Retina (tissue), 1 donor: ENCODE measurements around the gene TDP2.
"Not testable (repeated sequence)": the region's sequence is repeated elsewhere in the genome, so short reads cannot be mapped to it uniquely, and the experiment has no call there.

Experiments used
- DNase-seq: peaks from one replicate; pipeline ENCODE4 v3.0.0-alpha.2; 2016

Gene TDP2

DNA sequence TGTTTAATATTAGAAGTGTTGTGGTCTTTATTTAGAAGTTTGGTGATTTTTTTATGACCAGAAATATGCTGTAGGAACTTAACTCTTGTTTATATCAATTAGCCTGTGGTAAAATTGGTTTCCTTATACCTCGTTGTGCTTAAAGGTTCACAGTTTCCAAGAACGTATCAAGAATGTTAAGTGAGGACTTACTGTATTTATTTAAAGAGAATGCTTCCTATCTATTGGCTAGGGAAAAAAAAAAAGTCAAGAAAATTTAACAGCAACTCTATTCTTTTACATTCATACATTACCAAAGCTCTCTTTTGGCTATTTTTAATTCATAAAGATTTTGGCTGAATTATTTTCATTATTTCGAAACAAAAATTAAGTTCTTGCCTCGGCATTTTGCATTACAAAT lies 22.3 kb downstream of the TDP2 start:
- DNase-seq: no peak

DNA sequence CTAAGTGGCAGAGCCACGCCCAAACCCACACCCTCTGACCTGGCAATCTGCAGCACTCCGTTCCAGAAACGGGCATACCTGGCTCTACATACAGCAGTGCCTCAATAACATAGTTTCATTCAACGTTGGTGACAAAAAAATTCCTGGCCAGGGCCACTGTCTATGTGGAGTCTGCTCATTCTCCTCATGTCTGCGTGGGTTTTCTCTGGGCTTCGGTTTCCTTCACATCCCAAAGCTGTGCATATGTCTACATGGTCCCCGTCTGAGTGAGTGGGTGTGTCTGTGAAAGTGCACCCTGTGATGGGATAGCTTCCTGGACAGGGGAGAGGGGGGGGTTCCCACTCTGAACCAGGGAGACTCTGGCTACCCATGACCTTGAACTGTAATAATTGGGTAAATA lies 22.8 kb downstream of the TDP2 start:
- no peak for DNase-seq

GRCh38 chr6:24642061-24642460 lies 24.6 kb downstream of the TDP2 start:
- DNase-seq: no peak

DNA sequence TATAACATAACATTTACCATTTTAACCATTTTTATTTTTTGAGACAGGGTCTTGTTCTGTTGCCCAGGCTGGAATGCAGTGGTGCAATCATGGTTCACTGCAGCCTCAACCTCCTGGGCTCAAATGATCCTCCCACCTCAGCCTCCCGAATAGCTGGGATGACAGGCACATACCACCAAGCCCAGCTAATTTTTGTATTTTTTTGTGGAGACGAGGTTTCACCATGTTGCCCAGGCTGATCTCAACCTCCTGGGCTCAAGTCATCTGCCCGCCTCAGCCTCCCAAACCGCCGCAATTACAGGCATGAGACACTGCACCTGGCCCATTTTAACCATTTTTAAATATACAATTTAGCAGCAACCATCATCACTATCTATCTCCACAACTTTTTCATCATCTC lies 26.1 kb downstream of the TDP2 start:
- DNase-seq: not testable (repeated sequence)

DNA sequence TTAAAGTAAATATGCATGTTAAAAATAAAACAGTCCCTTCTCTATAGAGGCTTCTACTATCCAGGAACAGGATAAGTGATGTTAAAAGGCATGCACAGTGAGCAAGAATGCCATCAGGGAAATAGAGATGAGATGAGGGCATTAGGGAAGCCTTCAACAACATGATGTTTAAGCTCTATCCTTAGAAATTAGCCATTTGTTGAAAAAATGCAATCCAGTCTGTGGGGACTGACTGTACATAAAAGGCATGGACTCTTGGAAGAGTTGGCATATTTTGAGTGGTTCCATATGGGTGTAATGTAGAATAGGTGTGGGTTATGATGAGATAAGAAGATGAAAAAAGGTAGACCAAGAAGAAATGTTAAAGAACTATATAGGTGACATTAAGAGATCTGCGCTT lies 26.5 kb downstream of the TDP2 start:
- no peak for DNase-seq

GRCh38 chr6:24636681-24637080 lies 30.0 kb downstream of the TDP2 start:
- DNase-seq: no peak

GRCh38 chr6:24632573-24632972 lies 34.1 kb downstream of the TDP2 start:
- DNase-seq: no peak

- DNase-seq: no peak
Measured at GRCh38 chr6:24631671-24632070, 35.0 kb downstream of the TDP2 start.

DNA sequence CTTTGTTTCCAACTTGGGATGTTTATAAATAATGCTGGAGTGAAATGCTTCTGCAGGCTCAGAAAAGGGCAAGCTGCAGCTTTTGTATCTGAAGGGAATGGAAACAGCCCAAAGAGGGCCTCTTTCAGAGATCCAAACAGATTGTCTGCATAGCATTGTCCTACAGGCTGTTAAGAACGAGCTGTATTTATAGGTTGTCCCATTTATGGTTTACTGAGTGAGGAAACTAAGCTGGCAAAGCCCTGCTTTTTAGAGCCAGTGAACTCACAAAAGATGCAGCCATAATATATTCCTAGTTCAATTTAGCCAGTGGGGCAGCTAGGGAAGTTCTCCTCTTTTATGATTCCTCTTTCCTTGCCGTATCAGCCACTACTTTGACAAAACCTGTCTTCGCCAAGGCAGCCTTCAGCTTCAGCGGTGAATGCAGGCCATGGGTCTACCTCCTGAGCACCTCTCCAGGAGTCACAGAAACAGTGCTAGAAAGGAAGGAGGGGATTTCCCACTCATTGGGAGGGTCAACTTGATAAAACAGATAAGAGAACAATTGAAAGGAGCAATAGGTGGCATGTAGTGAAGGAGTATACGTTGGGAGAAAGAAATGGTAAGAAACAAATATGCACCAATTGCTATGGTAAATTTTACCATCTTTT lies 35.7 kb downstream of the TDP2 start:
- no peak for DNase-seq

DNA sequence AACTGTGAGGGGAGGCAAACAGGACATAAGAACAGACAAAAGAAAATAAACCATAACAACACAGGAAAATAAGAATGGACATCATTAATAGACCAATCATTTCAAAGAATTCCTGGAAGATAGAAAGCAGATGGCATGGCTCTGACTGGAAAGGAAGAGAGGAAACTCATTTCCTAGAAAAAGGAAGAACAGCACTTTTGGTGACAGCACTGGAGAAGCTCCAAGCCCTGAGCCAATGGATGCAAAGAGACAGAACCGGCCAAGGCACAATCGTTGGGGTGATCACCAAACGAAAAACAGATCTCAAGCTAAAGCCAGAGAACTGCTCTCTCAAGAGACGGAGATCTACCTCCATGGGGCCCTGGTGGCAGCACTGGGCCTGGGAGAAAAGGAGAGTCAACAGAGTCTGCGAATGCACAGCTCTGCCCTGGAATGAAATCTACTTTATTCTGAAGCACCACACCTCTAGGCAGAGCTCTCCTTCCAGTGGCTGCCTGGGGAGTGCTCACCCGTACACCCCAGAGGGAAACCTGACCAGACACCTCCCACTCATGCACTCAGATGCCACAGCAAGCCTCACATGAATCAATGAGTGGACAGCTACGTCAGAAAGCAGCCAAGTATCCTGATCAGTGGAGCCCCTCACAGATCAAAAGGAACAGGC lies 44.9 kb downstream of the TDP2 start:
- no peak for DNase-seq

DNA sequence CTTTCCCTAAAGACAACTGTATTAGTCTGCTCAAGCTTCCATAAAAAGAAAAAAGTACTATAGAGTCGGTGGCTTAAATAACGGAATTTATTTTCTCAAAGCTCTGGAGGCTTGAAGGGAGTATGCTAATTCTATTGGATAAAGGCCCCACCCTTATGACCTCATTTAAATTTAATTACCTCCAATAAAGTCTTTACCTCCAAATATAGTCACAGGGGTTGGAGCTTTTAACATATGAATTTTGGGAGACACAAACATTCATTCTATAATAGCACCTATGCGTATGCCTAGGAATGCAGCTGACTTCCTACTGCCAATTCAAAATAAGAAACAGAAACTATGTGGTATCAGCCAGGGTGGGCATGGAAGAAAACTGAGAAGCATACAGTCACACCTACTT lies 46.1 kb downstream of the TDP2 start:
- no peak for DNase-seq

GRCh38 chr6:24619661-24620060 lies 47.0 kb downstream of the TDP2 start:
- no peak for DNase-seq

- DNase-seq: peak; percentile 39
Measured at GRCh38 chr6:24614648-24615047, 52.1 kb downstream of the TDP2 start.

GRCh38 chr6:24614043-24614420 lies 52.7 kb downstream of the TDP2 start:
- DNase-seq: peak; percentile 31

- peak; percentile 15 for DNase-seq
Measured at GRCh38 chr6:24613361-24614042, 53.2 kb downstream of the TDP2 start.

- DNase-seq: no peak
Measured at GRCh38 chr6:24610672-24611071, 56.0 kb downstream of the TDP2 start.

- DNase-seq: no peak
Measured at GRCh38 chr6:24607310-24608105, 59.2 kb downstream of the TDP2 start.

DNA sequence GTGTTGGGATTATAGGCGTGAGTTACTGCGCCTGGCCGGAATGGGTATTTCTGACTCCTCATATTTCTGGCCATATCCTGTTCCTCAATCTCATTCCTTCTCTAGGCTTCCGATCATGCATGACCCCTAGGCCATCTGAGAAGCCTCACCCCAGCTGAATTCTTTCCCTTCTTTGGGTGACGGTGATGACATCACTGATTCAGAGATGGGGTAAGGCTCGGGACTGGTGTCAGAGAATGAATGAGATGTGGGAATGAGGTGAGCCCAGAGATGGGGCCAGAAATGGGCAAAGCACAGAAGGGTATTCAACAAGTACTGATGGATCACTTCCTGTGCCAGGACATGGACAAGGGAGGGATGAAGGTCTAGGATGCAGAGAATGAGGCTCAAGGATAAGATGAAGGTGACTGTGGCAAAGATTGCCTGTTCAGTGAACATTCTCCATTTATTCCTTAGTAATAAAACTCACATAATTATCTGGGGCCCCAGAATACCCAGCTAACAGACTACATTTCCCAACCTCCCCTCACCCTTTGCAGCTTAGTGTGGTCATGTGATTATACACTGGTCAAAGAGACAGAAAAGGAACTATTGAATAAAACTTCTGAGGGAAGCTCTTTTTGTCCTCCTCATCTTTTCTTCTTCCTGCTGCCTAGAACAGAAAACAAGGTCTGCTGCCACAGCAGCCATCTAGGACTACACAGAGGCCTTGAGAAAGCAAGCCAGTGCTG lies 60.3 kb downstream of the TDP2 start:
- DNase-seq: no peak

DNA sequence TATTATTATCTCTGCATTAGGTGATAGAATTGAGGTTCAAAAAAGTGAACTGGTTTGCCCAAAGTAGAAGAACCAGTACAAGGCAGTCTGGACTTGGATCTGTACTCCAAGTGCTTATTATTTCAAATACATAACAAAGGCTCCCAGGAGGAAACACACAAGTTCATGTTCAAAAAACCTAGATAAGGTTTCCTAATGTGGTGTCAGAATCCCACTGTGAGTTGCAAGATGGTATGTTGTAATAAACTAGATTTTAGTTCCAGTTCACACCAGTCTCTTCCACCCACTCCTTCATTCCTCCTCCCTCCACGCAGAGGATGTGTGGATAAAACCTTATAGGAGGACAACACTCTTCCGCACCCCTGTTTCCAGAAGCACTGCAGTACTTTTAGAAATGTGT lies 63.5 kb downstream of the TDP2 start:
- no peak for DNase-seq

DNA sequence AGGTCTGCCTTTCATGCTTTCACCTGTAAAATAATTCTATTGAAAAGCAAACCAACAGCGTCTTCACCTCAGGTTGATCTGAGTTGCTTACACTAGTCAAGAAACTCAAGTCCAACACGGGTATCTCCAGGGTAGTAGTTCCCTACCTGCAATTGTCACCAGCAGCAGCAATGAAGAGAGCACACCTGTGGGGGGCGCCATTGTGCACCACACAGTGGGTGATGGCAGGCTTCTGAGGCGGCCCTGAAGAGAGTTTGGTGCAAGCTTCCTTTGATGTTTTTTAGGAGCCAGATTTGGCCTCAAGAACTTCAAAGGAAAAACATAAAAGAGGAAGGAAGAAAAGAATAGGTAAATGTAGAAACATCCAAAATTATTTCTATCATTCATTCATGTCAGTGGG lies 65.8 kb downstream of the TDP2 start:
- no peak for DNase-seq
